Transverse colon (tissue), 4 donors: ENCODE data around the gene KCNMB1. TPM values are rescaled to one million over a fixed set of nuclear protein-coding genes. Genes with fewer than 3 reads are reported as not detected.

Source experiments
- DNase-seq: peaks from one replicate; pipeline ENCODE4 v3.0.0-alpha.2; 2019
- H3K27ac ChIP-seq, 4 donors: fragments of 200-600 bp; sonication (generic); 2 replicates each; pipeline ENCODE4 v1.5.1; 2016 to 2018; ENCODE audit warnings: inconsistent platforms in 4 of 4
- H3K27me3 ChIP-seq: fragments of 200-600 bp; sonication (generic); 2 replicates; pipeline ENCODE4 v1.5.1; 2017; ENCODE audit warnings: inconsistent platforms
- H3K36me3 ChIP-seq, 4 donors: fragments of 200-600 bp; sonication (generic); 2 replicates each; pipeline ENCODE4 v1.5.1; 2017 to 2019; ENCODE audit warnings: inconsistent platforms in 4 of 4
- H3K4me1 ChIP-seq, 4 donors: fragments of 200-600 bp; sonication (generic); 2 replicates each; pipeline ENCODE4 v1.5.1; 2017 to 2020; ENCODE audit warnings: inconsistent platforms in 4 of 4
- H3K4me3 ChIP-seq, 4 donors: fragments of 200-600 bp; sonication (generic); 1 replicate in 1 of 4; 2 replicates in 3 of 4; pipeline versions ENCODE4 v1.5.1 to v1.6.1; 2017 to 2019; ENCODE audit warnings: inconsistent platforms in 4 of 4
- H3K9me3 ChIP-seq, 2 donors: fragments of 200-600 bp; sonication (generic); 2 replicates each; pipeline ENCODE4 v1.5.1; 2017 to 2019; ENCODE audit warnings: inconsistent platforms in 2 of 2
- EP300 ChIP-seq: sonication (generic); formaldehyde crosslinking; IDR thresholded peaks from one replicate; pipeline ENCODE4 v1.6.1; 2017; ENCODE audit warnings: antibody characterized with exemption, low read depth
- POLR2A ChIP-seq: fragments of 450-650 bp; IDR thresholded peaks from one replicate; pipeline ENCODE4 v1.6.1; 2016; ENCODE audit warnings: antibody characterized with exemption, mild to moderate bottlenecking, moderate library complexity
- POLR2AphosphoS5 ChIP-seq, 3 donors: sonication (generic); formaldehyde crosslinking; IDR thresholded peaks; one replicate each; pipeline ENCODE4 v1.6.1; 2016; ENCODE audit warnings: antibody characterized with exemption in 3 of 3
- WGBS, 2 donors: methylation state at CpG; one replicate each; pipeline ENCODE4 v1.1.5; 2018; ENCODE audit warnings: low coverage in 1 of 2; 5-methylcytosine and 5-hydroxymethylcytosine counted together
- in situ Hi-C, 4 donors: fragments of 200-750 bp; cut with MboI; loops; one replicate each; pipeline versions ENCODE4 v1.15.0 to v1.15.1; 2017; ENCODE audit warnings: low sequenced_read_pairs in 3 of 4, low pct_ligation_motif_present in 1 of 4, low pct_unique_long_range_greater_than_20kb in 1 of 4
- intact Hi-C: fragments of 100-400 bp; cut with DNase I; formaldehyde crosslinking; loops from one replicate; pipeline ENCODE4 v1.15.1; 2023; ENCODE audit warnings: low total_unique reads
- total RNA-seq, 4 donors: library from RNA; depleted of rRNA; stranded (reverse); fragments of >200 nt; gene quantifications; one replicate each; pipeline ENCODE4 v1.1.0, GENCODE V29; 2016
- TF ChIP-seq, protein P1 (sequence below), 5 experiments: fragments of 200-600 bp in 3 of 5; fragments of 450-650 bp in 2 of 5; sonication (generic) in 3 of 5; IDR thresholded peaks; 1 replicate in 2 of 5; 2 replicates in 3 of 5; pipeline ENCODE4 v1.5.1; 2016 to 2017; ENCODE audit warnings: antibody characterized with exemption in 5 of 5, inconsistent platforms in 3 of 5, mild to moderate bottlenecking in 2 of 5, moderate library complexity in 1 of 5

The KCNMB1 gene
- total RNA-seq, 4 donors from 2014 or later, result 6.0 to 17.2 (median 8.0) TPM

DNA sequence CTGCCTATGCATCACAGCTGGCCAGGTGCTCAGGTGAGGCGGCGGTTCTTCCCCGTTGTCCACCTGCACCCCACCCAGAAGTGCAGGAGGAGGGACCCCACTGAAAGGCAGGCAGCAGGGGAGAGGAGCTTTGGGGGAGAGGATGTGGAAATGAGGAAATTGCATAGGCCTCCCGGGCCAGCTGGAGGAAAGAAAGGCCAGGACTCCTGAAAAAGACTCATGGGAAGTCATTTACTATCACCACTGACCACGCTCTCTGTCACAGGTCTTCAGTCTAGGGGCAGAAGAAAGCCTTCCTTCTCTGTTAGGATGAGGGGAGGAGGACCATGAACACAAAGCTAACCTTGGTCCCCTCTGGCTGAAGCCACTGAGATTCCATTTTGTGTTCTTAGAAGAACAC, 28.1 kb downstream of the KCNMB1 start:
- intact Hi-C loops (no loop called here), in situ Hi-C loops (no loop called here)
- 50 to 80% methylated on average over 2 to 5 of the region's 5 CpGs for WGBS, 2 donors
- DNase-seq, result no peak
- Histone ChIP-seq H3K4me1 (peaks cover 0 to 23% (median 2%) of the 10 kb centered on the region in 4 donors), H3K27ac (peak overlapping the region; percentile 25 to 55 (median 39)), H3K27me3 (no peaks in the 10 kb centered on the region), H3K36me3 (no peaks in the 10 kb centered on the region), H3K9me3 (no peaks in the 10 kb centered on the region), H3K4me3 (no peak overlapping the region)
- TF ChIP-seq EP300, result no peak
- TF ChIP-seq POLR2AphosphoS5 (IDR thresholded peaks at IDR 0.05), result no peak
- TF ChIP-seq POLR2A, result no peak
- TF ChIP-seq, protein P1, sequence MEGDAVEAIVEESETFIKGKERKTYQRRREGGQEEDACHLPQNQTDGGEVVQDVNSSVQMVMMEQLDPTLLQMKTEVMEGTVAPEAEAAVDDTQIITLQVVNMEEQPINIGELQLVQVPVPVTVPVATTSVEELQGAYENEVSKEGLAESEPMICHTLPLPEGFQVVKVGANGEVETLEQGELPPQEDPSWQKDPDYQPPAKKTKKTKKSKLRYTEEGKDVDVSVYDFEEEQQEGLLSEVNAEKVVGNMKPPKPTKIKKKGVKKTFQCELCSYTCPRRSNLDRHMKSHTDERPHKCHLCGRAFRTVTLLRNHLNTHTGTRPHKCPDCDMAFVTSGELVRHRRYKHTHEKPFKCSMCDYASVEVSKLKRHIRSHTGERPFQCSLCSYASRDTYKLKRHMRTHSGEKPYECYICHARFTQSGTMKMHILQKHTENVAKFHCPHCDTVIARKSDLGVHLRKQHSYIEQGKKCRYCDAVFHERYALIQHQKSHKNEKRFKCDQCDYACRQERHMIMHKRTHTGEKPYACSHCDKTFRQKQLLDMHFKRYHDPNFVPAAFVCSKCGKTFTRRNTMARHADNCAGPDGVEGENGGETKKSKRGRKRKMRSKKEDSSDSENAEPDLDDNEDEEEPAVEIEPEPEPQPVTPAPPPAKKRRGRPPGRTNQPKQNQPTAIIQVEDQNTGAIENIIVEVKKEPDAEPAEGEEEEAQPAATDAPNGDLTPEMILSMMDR (IDR thresholded peaks at IDR 0.05), result no peak

DNA sequence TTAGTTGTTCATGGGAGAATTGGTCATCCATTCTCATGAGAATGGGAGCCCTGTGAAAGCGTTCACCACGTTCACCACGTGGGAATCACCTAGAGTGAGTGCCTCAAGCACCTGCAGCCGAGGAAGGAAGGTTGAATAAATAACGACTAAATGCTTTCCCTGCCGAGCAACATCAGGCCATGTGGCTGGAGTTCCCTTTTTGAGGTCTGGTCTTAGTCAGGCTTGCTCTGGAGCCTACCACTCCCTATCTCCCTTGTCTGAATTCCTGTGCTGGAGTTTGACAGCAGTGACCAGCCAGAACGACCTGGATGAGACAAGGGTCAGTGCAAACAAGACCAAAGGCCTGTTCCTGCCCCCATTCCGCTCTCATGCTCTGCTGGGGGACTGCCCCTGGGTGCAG, 28.5 kb downstream of the KCNMB1 start:
- Histone ChIP-seq H3K4me1 (peaks cover 0 to 23% (median 2%) of the 10 kb centered on the region in 4 donors), H3K9me3 (no peaks in the 10 kb centered on the region), H3K27ac (peak overlapping the region; percentile 25 to 55 (median 39)), H3K36me3 (no peaks in the 10 kb centered on the region), H3K4me3 (no peak overlapping the region), H3K27me3 (no peaks in the 10 kb centered on the region)
- no peak for TF ChIP-seq POLR2AphosphoS5 (IDR thresholded peaks at IDR 0.05)
- TF ChIP-seq, protein P1 (IDR thresholded peaks at IDR 0.05), result no peak
- TF ChIP-seq POLR2A, result no peak
- TF ChIP-seq EP300, result no peak
- in situ Hi-C loops, result no loop called here
- 68 to 76% methylated on average over 6 to 8 of the region's 8 CpGs for WGBS, 2 donors
- intact Hi-C loops, result no loop called here
- DNase-seq, result no peak

DNA sequence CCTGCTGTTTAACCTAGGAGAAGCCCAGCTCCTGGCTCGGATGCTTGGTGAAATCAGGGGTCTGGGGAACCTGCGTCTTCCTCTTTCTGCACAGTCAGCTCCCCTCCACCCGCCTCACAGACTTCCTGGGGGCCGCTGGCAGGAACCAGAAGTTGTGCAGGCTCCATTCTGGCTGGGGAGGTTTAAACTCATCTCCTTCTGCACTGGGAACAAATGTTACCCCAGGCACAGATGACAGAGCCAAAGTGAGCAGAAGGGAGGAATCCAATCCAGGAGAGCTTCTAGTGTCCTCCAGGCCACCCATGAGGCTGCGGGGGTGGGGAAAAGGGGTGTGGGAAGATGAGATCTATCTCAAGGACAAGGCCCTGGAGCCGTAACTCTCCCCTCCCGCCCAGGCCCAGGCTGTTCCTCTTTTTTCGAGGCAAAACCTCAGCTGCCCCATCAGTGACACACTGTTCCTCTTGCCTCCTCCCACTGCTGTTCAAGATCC, 31.2 kb downstream of the KCNMB1 start:
- Histone ChIP-seq H3K27me3 (no peaks in the 10 kb centered on the region), H3K27ac (peak overlapping the region; percentile 25 to 62 (median 52)), H3K36me3 (no peaks in the 10 kb centered on the region), H3K9me3 (no peaks in the 10 kb centered on the region), H3K4me1 (peaks cover 0 to 38% (median 7%) of the 10 kb centered on the region in 4 donors), H3K4me3 (no peak overlapping the region)
- TF ChIP-seq POLR2AphosphoS5 (IDR thresholded peaks at IDR 0.05), result no peak
- TF ChIP-seq EP300, result no peak
- no peak for TF ChIP-seq POLR2A
- TF ChIP-seq, protein P1 (IDR thresholded peaks at IDR 0.05), result no peak
- peak; percentile 45 for DNase-seq
- in situ Hi-C loops (no loop called here), intact Hi-C loops (no loop called here)
- 44 to 53% methylated on average over 2 to 8 of the region's 8 CpGs for WGBS, 2 donors

DNA sequence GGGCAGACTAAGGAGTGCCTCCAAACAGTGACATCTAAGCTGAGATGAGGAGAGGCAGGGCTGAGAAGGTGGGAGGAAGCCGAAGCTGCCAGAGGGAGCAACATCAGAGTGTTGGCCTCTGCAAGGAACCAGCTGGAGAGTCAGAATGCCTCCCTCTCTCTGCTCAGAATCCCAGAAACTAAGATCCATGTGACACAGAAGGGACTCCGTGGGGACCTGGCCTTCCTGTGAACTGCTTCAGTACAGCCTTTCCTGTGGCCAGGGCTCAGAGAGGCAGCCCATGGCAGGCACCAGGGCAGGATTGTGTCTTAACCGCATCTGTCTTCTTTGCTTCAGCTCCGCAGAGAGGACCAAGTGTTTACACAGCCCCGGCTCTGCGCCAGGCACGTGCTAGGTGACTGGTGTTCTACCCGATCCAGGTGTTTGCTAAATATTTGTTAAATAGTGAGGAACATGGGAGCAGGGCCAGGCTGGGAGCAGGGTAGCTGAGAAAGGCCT, 33.5 kb downstream of the KCNMB1 start:
- intact Hi-C loops (no loop called here), in situ Hi-C loops (no loop called here)
- Histone ChIP-seq H3K4me1 (peaks cover 0 to 34% (median 10%) of the 10 kb centered on the region in 4 donors), H3K27ac (no peak overlapping the region), H3K4me3 (no peak overlapping the region), H3K36me3 (no peaks in the 10 kb centered on the region), H3K27me3 (no peaks in the 10 kb centered on the region), H3K9me3 (no peaks in the 10 kb centered on the region)
- no peak for DNase-seq
- no peak for TF ChIP-seq POLR2A
- TF ChIP-seq, protein P1 (IDR thresholded peaks at IDR 0.05), result no peak
- TF ChIP-seq EP300, result no peak
- no peak for TF ChIP-seq POLR2AphosphoS5 (IDR thresholded peaks at IDR 0.05)
- 41 to 80% methylated on average over 1 to 8 of the region's 8 CpGs for WGBS, 2 donors
